AG04450 (cell line): Measurements from ENCODE around the gene ZC3HAV1L. TPM values are rescaled to one million over a fixed set of nuclear protein-coding genes. Genes with fewer than 3 reads are reported as not detected.
"Not testable (repeated sequence)": the region's sequence is repeated elsewhere in the genome, so short reads cannot be mapped to it uniquely, and the experiment has no call there.

Experiments used
- CTCF ChIA-PET: fragments of 300-600, 350-600 bp; formaldehyde crosslinking; extraction: SDS; loops from one replicate; lab custom pipeline; 2022; ENCODE audit warnings: antibody characterized with exemption, inconsistent platforms; lab: Charles Lee
- POLR2A ChIA-PET: fragments of 350-600 bp; formaldehyde crosslinking; extraction: SDS; loops from one replicate; lab custom pipeline; 2021; ENCODE audit warnings: antibody characterized with exemption, inconsistent platforms; lab: Yijun Ruan, JAX
- DNase-seq: peaks from one replicate; pipeline ENCODE4 v3.0.0-alpha.2; 2011; ENCODE audit warnings: low read depth, low spot score
- H3K27ac ChIP-seq: one replicate; pipeline ENCODE4 v1.5.1; 2012; ENCODE audit warnings: low read depth, low read length, control low read depth
- H3K27me3 ChIP-seq: one replicate; pipeline ENCODE4 v1.6.0; 2012; ENCODE audit warnings: low read length; ENCODE audit not compliant: control insufficient read depth, insufficient read depth
- H3K4me3 ChIP-seq: 2 replicates; pipeline ENCODE4 v1.5.1; 2011; ENCODE audit warnings: mild to moderate bottlenecking, low read depth, low read length, control low read depth
- H3K9me3 ChIP-seq: 2 replicates; pipeline ENCODE4 v1.5.1; 2012; ENCODE audit warnings: low read length; ENCODE audit not compliant: control insufficient read depth, insufficient read depth
- CTCF ChIP-seq: IDR thresholded peaks from 2 replicates; pipeline ENCODE4 v1.5.1; 2011; ENCODE audit warnings: low read depth, low read length, control low read depth, inconsistent platforms
- polyA plus RNA-seq: library from polyadenylated mRNA; depleted of rRNA; stranded (reverse); fragments of >200 nt; gene quantifications from 2 replicates; pipeline ENCODE4 v1.2.3, GENCODE V29; 2011

ZC3HAV1L gene
- polyA plus RNA-seq, 1 experiment: 9.9 TPM

DNA sequence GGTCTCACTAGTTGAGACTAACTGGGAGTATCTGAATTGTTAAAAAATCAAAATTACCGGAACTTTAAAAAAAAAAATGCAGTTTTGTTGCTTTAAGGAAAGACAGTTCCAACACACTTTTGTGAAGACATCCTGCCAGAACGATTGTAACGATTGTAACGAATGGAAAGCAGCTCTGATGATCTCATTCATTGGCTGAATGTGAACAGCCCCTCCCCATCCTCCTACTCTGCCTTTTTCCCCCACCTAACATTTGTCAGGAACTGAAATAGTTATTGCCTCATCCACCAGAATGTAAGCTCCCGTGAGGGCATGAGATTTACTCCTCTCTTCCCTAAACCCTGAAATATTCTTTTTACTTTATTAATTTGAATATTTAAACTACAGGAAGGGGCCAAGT, 23.1 kb upstream of the ZC3HAV1L start:
- POLR2A ChIA-PET: no interaction called here
- no peak for DNase-seq
- no peaks in the 10 kb centered on the region for H3K27me3 ChIP-seq

GRCh38 chr7:139055674-139056073, 19.8 kb upstream of the ZC3HAV1L start:
- no peak overlapping the region for H3K4me3 ChIP-seq
- no peak overlapping the region for H3K27ac ChIP-seq
- no peak for DNase-seq
- H3K27me3 ChIP-seq: no peaks in the 10 kb centered on the region
- no peaks in the 10 kb centered on the region for H3K9me3 ChIP-seq
- ChIA-PET CTCF (interaction anchor here (1.5 kb wide), 1 partner anchor 19 kb away, joined by 7 read pairs; no protein-coding TSS in a partner anchor), POLR2A (interaction anchor here (0.8 kb wide), 1 partner anchor 196 kb away, joined by 3 read pairs; no protein-coding TSS in a partner anchor)
- no peak for TF ChIP-seq CTCF

More for the DNA sequence above, 23.1 kb upstream of the ZC3HAV1L start:
- CTCF ChIA-PET: interaction anchor here (0.7 to 3.9 kb wide), 5 partner anchors 16 to 172 kb away, joined by 3 to 32 read pairs (median 11); no protein-coding TSS in a partner anchor
- no peaks in the 10 kb centered on the region for H3K9me3 ChIP-seq
- H3K27ac ChIP-seq: no peak overlapping the region
- no peak for TF ChIP-seq CTCF
- H3K4me3 ChIP-seq: no peak overlapping the region

GRCh38 chr7:139054656-139055055, 18.8 kb upstream of the ZC3HAV1L start:
- H3K27ac ChIP-seq, H3K27me3 ChIP-seq, POLR2A ChIA-PET, DNase-seq, H3K4me3 ChIP-seq, H3K9me3 ChIP-seq: not testable (repeated sequence)
- CTCF ChIA-PET: interaction anchor here (1.5 kb wide), 1 partner anchor 20 kb away, joined by 7 read pairs; no protein-coding TSS in a partner anchor

DNA sequence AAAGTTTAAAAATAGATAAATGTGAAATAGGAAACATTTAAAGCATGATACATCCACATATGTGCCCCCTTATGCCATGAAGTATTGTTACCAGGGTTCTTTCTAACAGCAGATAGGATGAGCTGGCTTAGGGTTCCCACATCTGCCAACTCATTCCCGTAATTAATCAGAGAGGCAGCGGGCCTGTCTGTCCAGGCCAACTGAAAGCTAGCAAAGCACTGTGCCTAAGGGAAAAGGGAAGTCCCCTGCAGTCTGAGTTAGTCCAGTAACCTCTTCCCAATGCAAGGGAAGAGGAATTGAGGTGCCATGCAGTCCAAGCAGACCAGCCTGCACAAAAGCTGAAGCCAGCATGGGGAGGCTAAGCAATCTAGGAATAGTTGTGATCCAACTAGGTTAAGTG, 18.3 kb upstream of the ZC3HAV1L start:
- Histone ChIP-seq H3K27ac (no peak overlapping the region), H3K27me3 (no peaks in the 10 kb centered on the region), H3K4me3 (no peak overlapping the region), H3K9me3 (no peaks in the 10 kb centered on the region)
- POLR2A ChIA-PET: no interaction called here
- no peak for DNase-seq
- TF ChIP-seq CTCF: no peak
- CTCF ChIA-PET: interaction anchor here (3.0 kb wide), 1 partner anchor 21 kb away, joined by 17 read pairs; no protein-coding TSS in a partner anchor

GRCh38 chr7:139051655-139052054, 15.8 kb upstream of the ZC3HAV1L start:
- TF ChIP-seq CTCF: no peak
- H3K27ac ChIP-seq: no peak overlapping the region
- H3K4me3 ChIP-seq: no peak overlapping the region
- no peak for DNase-seq
- ChIA-PET CTCF (interaction anchor here (0.6 to 3.0 kb wide), 3 partner anchors 8 to 43 kb away, joined by 3 to 17 read pairs (median 4); no protein-coding TSS in a partner anchor), POLR2A (no interaction called here)
- H3K27me3 ChIP-seq: no peaks in the 10 kb centered on the region
- H3K9me3 ChIP-seq: no peaks in the 10 kb centered on the region
